Upper lobe of right lung (tissue), 1 donor: ENCODE results near the gene CAMSAP1. TPM values are rescaled to one million over a fixed set of nuclear protein-coding genes. Genes with fewer than 3 reads are reported as not detected.

Experiments used
- ATAC-seq: fragments of 200-7000 bp; cut with Tn5 transposase; one replicate; pipeline ENCODE4 v1.9.1; 2020; ENCODE audit warnings: mild to moderate bottlenecking, moderate library complexity
- DNase-seq: peaks from one replicate; pipeline ENCODE4 v3.0.0-alpha.2; 2020
- H3K27ac ChIP-seq: fragments of 200-600 bp; one replicate; pipeline ENCODE4 v1.8.0; 2022
- H3K27me3 ChIP-seq: fragments of 200-600 bp; one replicate; pipeline ENCODE4 v1.8.0; 2022; ENCODE audit warnings: mild to moderate bottlenecking
- H3K36me3 ChIP-seq: fragments of 200-600 bp; one replicate; pipeline ENCODE4 v1.8.0; 2022
- H3K4me1 ChIP-seq: fragments of 200-600 bp; one replicate; pipeline ENCODE4 v1.8.0; 2022
- H3K4me3 ChIP-seq: fragments of 200-600 bp; one replicate; pipeline ENCODE4 v1.8.0; 2022; ENCODE audit warnings: mild to moderate bottlenecking
- H3K9me3 ChIP-seq: fragments of 200-600 bp; one replicate; pipeline ENCODE4 v1.8.0; 2022
- CTCF ChIP-seq: fragments of 200-600 bp; IDR thresholded peaks from one replicate; pipeline ENCODE4 v1.8.0; 2022; ENCODE audit warnings: antibody characterized with exemption
- intact Hi-C: fragments of 100-400 bp; cut with DNase I; formaldehyde crosslinking; loops from one replicate; pipeline ENCODE4 v1.11.0; 2022
- total RNA-seq: library from RNA; stranded (reverse); fragmentation: NEBNext Ultra II Directional; extraction: Animal tissue kit (Norgen Biotek cat#: 25700); gene quantifications from one replicate; pipeline ENCODE4 v1.2.1, GENCODE V29; 2021
- donor health status: DM: no; HTN: yes; CAD: no; lungs with severe emphysema.

Gene CAMSAP1
- total RNA-seq, 1 donor from 2014 or later, result 26.5 TPM

GRCh38 chr9:135848341-135849047 lies 58.9 kb downstream of the CAMSAP1 start:
- no peak for ATAC-seq
- no peaks in the 10 kb centered on the region for H3K9me3 ChIP-seq
- H3K27ac ChIP-seq, result no peak overlapping the region
- H3K4me3 ChIP-seq, result no peak overlapping the region
- no peaks in the 10 kb centered on the region for H3K4me1 ChIP-seq
- TF ChIP-seq CTCF, result no peak
- H3K27me3 ChIP-seq, result no peaks in the 10 kb centered on the region
- intact Hi-C loops, result no loop called here
- peaks cover 29% of the 10 kb centered on the region for H3K36me3 ChIP-seq
- no peak for DNase-seq

GRCh38 chr9:135847833-135848232 lies 59.5 kb downstream of the CAMSAP1 start:
- H3K4me3 ChIP-seq, result no peak overlapping the region
- H3K4me1 ChIP-seq, result no peaks in the 10 kb centered on the region
- no peak for DNase-seq
- ATAC-seq, result no peak
- H3K27me3 ChIP-seq, result no peaks in the 10 kb centered on the region
- TF ChIP-seq CTCF, result no peak
- peaks cover 29% of the 10 kb centered on the region for H3K36me3 ChIP-seq
- intact Hi-C loops, result no loop called here
- no peaks in the 10 kb centered on the region for H3K9me3 ChIP-seq
- no peak overlapping the region for H3K27ac ChIP-seq

GRCh38 chr9:135840539-135840938 lies 66.8 kb downstream of the CAMSAP1 start:
- intact Hi-C loops, result no loop called here
- Histone ChIP-seq H3K4me1 (no peaks in the 10 kb centered on the region), H3K27me3 (no peaks in the 10 kb centered on the region), H3K27ac (no peak overlapping the region), H3K9me3 (no peaks in the 10 kb centered on the region), H3K36me3 (peaks cover 9% of the 10 kb centered on the region), H3K4me3 (no peak overlapping the region)
- no peak for ATAC-seq
- TF ChIP-seq CTCF, result no peak
- DNase-seq, result no peak

- Histone ChIP-seq H3K27me3 (no peaks in the 10 kb centered on the region), H3K9me3 (no peaks in the 10 kb centered on the region), H3K4me3 (no peak overlapping the region), H3K27ac (no peak overlapping the region), H3K36me3 (peaks cover 9% of the 10 kb centered on the region), H3K4me1 (no peaks in the 10 kb centered on the region)
- no peak for TF ChIP-seq CTCF
- no peak for DNase-seq
- intact Hi-C loops, result no loop called here
- no peak for ATAC-seq
These were observed 67.2 kb downstream of the CAMSAP1 start for GRCh38 chr9:135840107-135840506.

- H3K4me3 ChIP-seq, result no peak overlapping the region
- intact Hi-C loops, result no loop called here
- no peak for TF ChIP-seq CTCF
- H3K4me1 ChIP-seq, result no peaks in the 10 kb centered on the region
- no peak for DNase-seq
- H3K9me3 ChIP-seq, result no peaks in the 10 kb centered on the region
- H3K27me3 ChIP-seq, result no peaks in the 10 kb centered on the region
- peaks cover 9% of the 10 kb centered on the region for H3K36me3 ChIP-seq
- ATAC-seq, result no peak
- no peak overlapping the region for H3K27ac ChIP-seq
These were observed 67.8 kb downstream of the CAMSAP1 start for GRCh38 chr9:135839516-135839915.

- peak; percentile 39 for DNase-seq
- H3K27ac ChIP-seq, result no peak overlapping the region
These were observed 72.2 kb downstream of the CAMSAP1 start for GRCh38 chr9:135835131-135835530.

More at GRCh38 chr9:135835131-135835530, 72.2 kb downstream of the CAMSAP1 start:
- H3K4me1 ChIP-seq, result no peaks in the 10 kb centered on the region
- no peak overlapping the region for H3K4me3 ChIP-seq
- no peaks in the 10 kb centered on the region for H3K27me3 ChIP-seq
- peak; percentile 33 for ATAC-seq
- TF ChIP-seq CTCF, result no peak
- H3K36me3 ChIP-seq, result no peaks in the 10 kb centered on the region
- intact Hi-C loops, result no loop called here
- no peaks in the 10 kb centered on the region for H3K9me3 ChIP-seq
